CD14-positive monocyte (primary cell): ENCODE measurements around the gene RBM42. TPM values are rescaled to one million over a fixed set of nuclear protein-coding genes. Genes with fewer than 3 reads are reported as not detected.

Source experiments
- DNase-seq, 3 donors: peaks; one replicate each; pipeline ENCODE4 v3.0.0-alpha.2; 2011 to 2022
- H2AFZ ChIP-seq: 2 replicates; pipeline ENCODE4 v1.6.0; 2012; ENCODE audit warnings: mild to moderate bottlenecking, low read depth, low read length, inconsistent platforms; ENCODE audit not compliant: insufficient read depth, poor library complexity, severe bottlenecking
- H3K27ac ChIP-seq, 2 donors: 1 replicate in 1 of 2; 2 replicates in 1 of 2; pipeline ENCODE4 v1.5.1; 2012 to 2013; ENCODE audit warnings: low read length in 2 of 2, control low read depth in 1 of 2, inconsistent platforms in 1 of 2, low read depth in 1 of 2, mild to moderate bottlenecking in 1 of 2
- H3K27me3 ChIP-seq, 2 donors: one replicate each; pipeline versions ENCODE4 v1.6.0 to v1.6.1; 2011 to 2013; ENCODE audit warnings: low read length in 2 of 2; ENCODE audit not compliant: control insufficient read depth in 2 of 2, insufficient read depth in 2 of 2
- H3K36me3 ChIP-seq, 2 donors: replicated peaks in 1 of 2; 1 replicate in 1 of 2; 2 replicates in 1 of 2; pipeline versions ENCODE4 v1.5.1 to v1.6.1; 2012 to 2013; ENCODE audit warnings: low read length in 2 of 2, control low read depth in 1 of 2, inconsistent platforms in 1 of 2, mild to moderate bottlenecking in 1 of 2; ENCODE audit not compliant: insufficient read depth in 2 of 2, control insufficient read depth in 1 of 2
- H3K4me1 ChIP-seq, 2 donors: 1 replicate in 1 of 2; 2 replicates in 1 of 2; pipeline versions ENCODE4 v1.5.1 to v1.6.1; 2012 to 2013; ENCODE audit warnings: low read length in 2 of 2, control low read depth in 1 of 2, inconsistent platforms in 1 of 2, mild to moderate bottlenecking in 1 of 2, moderate library complexity in 1 of 2; ENCODE audit not compliant: insufficient read depth in 2 of 2, control insufficient read depth in 1 of 2
- H3K4me2 ChIP-seq: replicated peaks from 2 replicates; pipeline ENCODE3; 2012; ENCODE audit warnings: low read length, moderate library complexity, mild to moderate bottlenecking; ENCODE audit not compliant: poor library complexity, severe bottlenecking; ENCODE audit errors: extremely low read depth
- H3K4me3 ChIP-seq, 3 experiments: fragments of 200-600 bp in 1 of 3; sonication (generic) in 1 of 3; replicated peaks in 1 of 3; 1 replicate in 2 of 3; 2 replicates in 1 of 3; pipeline ENCODE4 v1.5.1; 2011 to 2013; ENCODE audit warnings: low read length in 3 of 3, mild to moderate bottlenecking in 3 of 3, control low read depth in 2 of 3, low read depth in 2 of 3, inconsistent platforms in 1 of 3, moderate library complexity in 1 of 3
- H3K79me2 ChIP-seq: 2 replicates; pipeline ENCODE4 v1.6.0; 2012; ENCODE audit warnings: mild to moderate bottlenecking, control low read depth, inconsistent platforms, low read length, moderate library complexity; ENCODE audit not compliant: insufficient read depth
- H3K9ac ChIP-seq: 2 replicates; pipeline ENCODE4 v1.6.0; 2017; ENCODE audit warnings: low read length, mild to moderate bottlenecking; ENCODE audit not compliant: insufficient read depth, poor library complexity, severe bottlenecking
- H3K9me3 ChIP-seq, 2 donors: replicated peaks in 1 of 2; 1 replicate in 1 of 2; 2 replicates in 1 of 2; pipeline versions ENCODE4 v1.5.1 to v1.6.1; 2012 to 2013; ENCODE audit warnings: low read length in 2 of 2, control low read depth in 1 of 2; ENCODE audit not compliant: control insufficient read depth in 1 of 2, insufficient read depth in 1 of 2
- H4K20me1 ChIP-seq: 2 replicates; pipeline ENCODE4 v1.6.0; 2012; ENCODE audit warnings: mild to moderate bottlenecking, low read length, control low read depth, moderate library complexity; ENCODE audit not compliant: insufficient read depth
- H3K27ac Mint-ChIP-seq, 7 donors: one replicate each; pipeline ENCODE4 v1.8.0; 2020; ENCODE audit warnings: mild to moderate bottlenecking in 7 of 7, mixed read lengths in 7 of 7, moderate library complexity in 6 of 7, inconsistent platforms in 2 of 7
- H3K27me3 Mint-ChIP-seq, 3 donors: one replicate each; pipeline ENCODE4 v1.8.0; 2021 to 2022; ENCODE audit warnings: low read depth in 3 of 3, mild to moderate bottlenecking in 3 of 3, mixed read lengths in 3 of 3, moderate library complexity in 3 of 3, inconsistent platforms in 1 of 3
- H3K36me3 Mint-ChIP-seq, 2 donors: one replicate each; pipeline ENCODE4 v1.8.0; 2020; ENCODE audit warnings: mixed read lengths in 2 of 2, inconsistent platforms in 1 of 2, mild to moderate bottlenecking in 1 of 2
- H3K4me1 Mint-ChIP-seq: one replicate; pipeline ENCODE4 v1.8.0; 2020; ENCODE audit warnings: mild to moderate bottlenecking, mixed read lengths
- H3K4me3 Mint-ChIP-seq, 2 donors: one replicate each; pipeline ENCODE4 v1.8.0; 2020; ENCODE audit warnings: mild to moderate bottlenecking in 2 of 2, mixed read lengths in 2 of 2, moderate library complexity in 1 of 2
- H3K9me3 Mint-ChIP-seq, 7 donors: one replicate each; pipeline ENCODE4 v1.8.0; 2020 to 2022; ENCODE audit warnings: mixed read lengths in 7 of 7, mild to moderate bottlenecking in 6 of 7, moderate library complexity in 6 of 7, inconsistent platforms in 2 of 7
- WGBS: methylation state at CpG from one replicate; pipeline ENCODE4 v1.1.5; 2013; ENCODE audit warnings: missing lambda C conversion rate; ENCODE audit not compliant: insufficient coverage; 5-methylcytosine and 5-hydroxymethylcytosine counted together
- intact Hi-C, 2 donors: fragments of 100-400 bp; cut with micrococcal nuclease; formaldehyde crosslinking; loops; one replicate each; pipeline versions ENCODE4 v1.15.0 to v1.15.1; 2023
- polyA plus RNA-seq, 3 donors: library from polyadenylated mRNA; depleted of rRNA in 1 of 3; unstranded in 2 of 3; stranded (reverse) in 1 of 3; fragments of 300-500 nt in 2 of 3; fragments of >200 nt in 1 of 3; fragmentation: Illumina TruSeq in 2 of 3; gene quantifications; 1 replicate in 2 of 3; 2 replicates in 1 of 3; pipeline ENCODE4 v1.2.3, GENCODE V29; 2012 to 2021
- TF ChIP-seq, protein P1 (sequence below): fragments of 200-600 bp; IDR thresholded peaks from one replicate; pipeline ENCODE4 v1.8.0; 2022; ENCODE audit warnings: antibody characterized with exemption, mild to moderate bottlenecking

The RBM42 gene
- polyA plus RNA-seq, 3 donors, result 29.5 to 53.3 (median 50.3) TPM

DNA sequence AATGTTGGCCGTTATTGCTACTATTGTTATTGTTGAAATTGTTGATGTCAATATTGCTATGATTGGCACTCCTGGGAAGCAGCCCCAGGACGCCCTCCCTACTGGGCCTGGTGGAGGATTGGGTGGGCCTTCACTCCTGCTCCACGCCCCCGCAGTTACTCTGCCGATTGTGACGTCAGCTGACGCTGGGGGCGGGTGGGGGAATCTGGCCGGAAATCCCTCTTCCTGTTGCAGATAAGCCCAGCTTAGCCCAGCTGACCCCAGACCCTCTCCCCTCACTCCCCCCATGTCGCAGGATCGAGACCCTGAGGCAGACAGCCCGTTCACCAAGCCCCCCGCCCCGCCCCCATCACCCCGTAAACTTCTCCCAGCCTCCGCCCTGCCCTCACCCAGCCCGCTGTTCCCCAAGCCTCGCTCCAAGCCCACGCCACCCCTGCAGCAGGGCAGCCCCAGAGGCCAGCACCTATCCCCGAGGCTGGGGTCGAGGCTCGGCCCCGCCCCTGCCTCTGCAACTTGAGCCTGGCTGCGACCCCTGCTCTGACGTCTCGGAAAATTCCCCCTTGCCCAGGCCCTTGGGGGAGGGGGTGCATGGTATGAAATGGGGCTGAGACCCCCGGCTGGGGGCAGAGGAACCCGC is 12.8 kb downstream of the RBM42 start, which contains the start of gene ETV2:
Gene ETV2, plus strand, starts transcription at position 231 of the 637 bp plus-strand sequence. CDS start 716 bp downstream, outside the sequence.
- H3K9me3 ChIP-seq, result no peaks in the 10 kb centered on the region
- intact Hi-C loops, result loop anchor here in 1 of 2 donors (10.0 kb wide), 1 partner anchor 103 kb away; the partner anchor contains the start of genes IGFLR1, LIN37, PSENEN and U2AF1L4
- H3K4me1 ChIP-seq, result peaks cover 37 to 42% of the 10 kb centered on the region in 2 donors
- H3K4me2 ChIP-seq, result peak within 1 kb of the TSS; percentile 5
- peak within 1 kb of the TSS; percentile 46 for H2AFZ ChIP-seq
- H3K27ac Mint-ChIP-seq, result no peak within 1 kb of the TSS
- peaks cover 25% of the 10 kb centered on the region for H3K4me1 Mint-ChIP-seq
- no peak within 1 kb of the TSS for H3K27ac ChIP-seq
- WGBS, result 25% methylated on average over 16 of the region's 28 CpGs
- DNase-seq, result no peak
- no peaks in the 10 kb centered on the region for H3K79me2 ChIP-seq
- H3K9me3 Mint-ChIP-seq, result no peaks in the 10 kb centered on the region
- H3K36me3 ChIP-seq, result peaks cover 14 to 18% of the 10 kb centered on the region in 2 donors
- peaks cover 13 to 18% of the 10 kb centered on the region in 2 donors for H3K36me3 Mint-ChIP-seq
- no peak within 1 kb of the TSS for H3K4me3 ChIP-seq
- H3K9ac ChIP-seq, result no peak within 1 kb of the TSS
- H3K27me3 ChIP-seq, result peaks cover 0 to 2% of the 10 kb centered on the region in 2 donors
- peak within 1 kb of the TSS in 1 of 2 donors; percentile 64 for H3K4me3 Mint-ChIP-seq
- H3K27me3 Mint-ChIP-seq, result peaks cover 8 to 16% (median 13%) of the 10 kb centered on the region in 3 donors
- TF ChIP-seq, protein P1, sequence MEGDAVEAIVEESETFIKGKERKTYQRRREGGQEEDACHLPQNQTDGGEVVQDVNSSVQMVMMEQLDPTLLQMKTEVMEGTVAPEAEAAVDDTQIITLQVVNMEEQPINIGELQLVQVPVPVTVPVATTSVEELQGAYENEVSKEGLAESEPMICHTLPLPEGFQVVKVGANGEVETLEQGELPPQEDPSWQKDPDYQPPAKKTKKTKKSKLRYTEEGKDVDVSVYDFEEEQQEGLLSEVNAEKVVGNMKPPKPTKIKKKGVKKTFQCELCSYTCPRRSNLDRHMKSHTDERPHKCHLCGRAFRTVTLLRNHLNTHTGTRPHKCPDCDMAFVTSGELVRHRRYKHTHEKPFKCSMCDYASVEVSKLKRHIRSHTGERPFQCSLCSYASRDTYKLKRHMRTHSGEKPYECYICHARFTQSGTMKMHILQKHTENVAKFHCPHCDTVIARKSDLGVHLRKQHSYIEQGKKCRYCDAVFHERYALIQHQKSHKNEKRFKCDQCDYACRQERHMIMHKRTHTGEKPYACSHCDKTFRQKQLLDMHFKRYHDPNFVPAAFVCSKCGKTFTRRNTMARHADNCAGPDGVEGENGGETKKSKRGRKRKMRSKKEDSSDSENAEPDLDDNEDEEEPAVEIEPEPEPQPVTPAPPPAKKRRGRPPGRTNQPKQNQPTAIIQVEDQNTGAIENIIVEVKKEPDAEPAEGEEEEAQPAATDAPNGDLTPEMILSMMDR, result no peak
- H4K20me1 ChIP-seq, result no peaks in the 10 kb centered on the region

DNA sequence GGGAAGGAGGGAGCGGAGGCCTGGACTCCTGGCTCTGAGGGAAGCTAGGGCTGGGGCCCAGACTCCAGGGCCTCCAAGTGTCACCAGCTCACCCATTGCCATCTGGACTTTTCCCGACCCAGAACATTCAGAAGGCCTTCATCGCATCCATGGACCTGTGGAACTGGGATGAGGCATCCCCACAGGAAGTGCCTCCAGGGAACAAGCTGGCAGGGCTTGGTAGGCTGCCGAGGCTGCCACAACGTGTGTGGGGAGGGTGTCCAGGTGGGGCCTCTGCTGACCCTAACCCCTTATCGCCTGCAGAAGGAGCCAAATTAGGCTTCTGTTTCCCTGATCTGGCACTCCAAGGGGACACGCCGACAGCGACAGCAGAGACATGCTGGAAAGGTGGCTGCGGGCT is 13.5 kb downstream of the RBM42 start:
- intact Hi-C loops, result loop anchor here in 1 of 2 donors (10.0 kb wide), 1 partner anchor 102 kb away; the partner anchor contains the start of genes IGFLR1, LIN37, PSENEN and U2AF1L4

More for the DNA sequence above, 13.5 kb downstream of the RBM42 start:
- no peak overlapping the region for H2AFZ ChIP-seq
- H3K9me3 ChIP-seq, result no peaks in the 10 kb centered on the region
- H3K27me3 ChIP-seq, result peaks cover 0 to 2% of the 10 kb centered on the region in 2 donors
- Mint-ChIP-seq H3K27me3 (peaks cover 8 to 16% (median 13%) of the 10 kb centered on the region in 3 donors), H3K4me1 (peaks cover 25% of the 10 kb centered on the region), H3K9me3 (no peaks in the 10 kb centered on the region), H3K4me3 (peak overlapping the region in 1 of 2 donors; percentile 64), H3K36me3 (peaks cover 6 to 11% of the 10 kb centered on the region in 2 donors), H3K27ac (no peak overlapping the region)
- no peaks in the 10 kb centered on the region for H4K20me1 ChIP-seq
- peaks cover 7 to 11% of the 10 kb centered on the region in 2 donors for H3K36me3 ChIP-seq
- no peak for DNase-seq
- peaks cover 37 to 43% of the 10 kb centered on the region in 2 donors for H3K4me1 ChIP-seq
- H3K4me2 ChIP-seq, result no peak overlapping the region
- WGBS, result 88% methylated on average over 6 of the region's 10 CpGs
- no peaks in the 10 kb centered on the region for H3K79me2 ChIP-seq
- TF ChIP-seq, protein P1, result no peak
- no peak overlapping the region for H3K4me3 ChIP-seq
- no peak overlapping the region for H3K9ac ChIP-seq
- H3K27ac ChIP-seq, result no peak overlapping the region
